Liver (tissue), 9 donors: ENCODE results near the gene TAF9. TPM values are rescaled to one million over a fixed set of nuclear protein-coding genes. Genes with fewer than 3 reads are reported as not detected.
"Not testable (repeated sequence)": the region's sequence is repeated elsewhere in the genome, so short reads cannot be mapped to it uniquely, and the experiment has no call there.

Experiments
- DNase-seq: peaks from one replicate; pipeline ENCODE4 v3.0.0-alpha.2; 2017; ENCODE audit warnings: low spot score
- H3K27ac ChIP-seq, 2 donors: one replicate each; pipeline ENCODE4 v1.7.0; 2013; ENCODE audit warnings: inconsistent platforms in 2 of 2, low read length in 2 of 2, control low read depth in 1 of 2, low read depth in 1 of 2, mild to moderate bottlenecking in 1 of 2
- H3K27me3 ChIP-seq, 4 donors: one replicate each; pipeline versions ENCODE4 v1.6.1 to v1.7.0; 2013; ENCODE audit warnings: low read length in 3 of 4, inconsistent platforms in 1 of 4, mild to moderate bottlenecking in 1 of 4, moderate library complexity in 1 of 4; ENCODE audit not compliant: control insufficient read depth in 4 of 4, insufficient read depth in 4 of 4
- H3K36me3 ChIP-seq, 4 donors: one replicate each; pipeline versions ENCODE4 v1.6.1 to v1.7.0; 2013; ENCODE audit warnings: low read length in 3 of 4, mild to moderate bottlenecking in 3 of 4, low read depth in 1 of 4, moderate library complexity in 1 of 4; ENCODE audit not compliant: control insufficient read depth in 4 of 4, insufficient read depth in 3 of 4
- H3K4me1 ChIP-seq, 4 donors: one replicate each; pipeline versions ENCODE4 v1.6.1 to v1.7.0; 2013; ENCODE audit warnings: low read length in 3 of 4, mild to moderate bottlenecking in 3 of 4, moderate library complexity in 1 of 4; ENCODE audit not compliant: control insufficient read depth in 4 of 4, insufficient read depth in 4 of 4
- H3K4me3 ChIP-seq, 3 donors: one replicate each; pipeline versions ENCODE4 v1.6.1 to v1.7.0; 2013; ENCODE audit warnings: low read length in 3 of 3, control low read depth in 1 of 3, low read depth in 1 of 3, mild to moderate bottlenecking in 1 of 3
- H3K9ac ChIP-seq, 2 donors: one replicate each; pipeline ENCODE4 v1.7.0; 2013; ENCODE audit warnings: low read length in 2 of 2, mild to moderate bottlenecking in 2 of 2, moderate library complexity in 2 of 2, control low read depth in 1 of 2, low read depth in 1 of 2
- H3K9me3 ChIP-seq, 4 donors: one replicate each; pipeline versions ENCODE4 v1.6.1 to v1.7.0; 2013; ENCODE audit warnings: low read length in 3 of 4; ENCODE audit not compliant: control insufficient read depth in 4 of 4
- CTCF ChIP-seq: fragments of 150-350 bp; IDR thresholded peaks from 2 replicates; pipeline ENCODE4 v1.5.1; 2017; ENCODE audit warnings: improper control_type of control experiment, low read depth, low read length; ENCODE audit not compliant: missing input control
- EGR1 ChIP-seq, 2 donors: IDR thresholded peaks; 2 replicates each; pipeline ENCODE4 v1.6.1; 2016 to 2018; ENCODE audit warnings: antibody characterized with exemption in 2 of 2, low read depth in 2 of 2
- FOXA1 ChIP-seq: IDR thresholded peaks from 2 replicates; pipeline ENCODE4 v1.6.1; 2016; ENCODE audit warnings: antibody characterized with exemption
- FOXA2 ChIP-seq: IDR thresholded peaks from 2 replicates; pipeline ENCODE4 v1.6.1; 2016; ENCODE audit warnings: antibody characterized with exemption
- HNF4A ChIP-seq, 2 donors: conservative IDR thresholded peaks; 2 replicates each; pipeline ENCODE4 v1.6.1; 2016; ENCODE audit warnings: antibody characterized with exemption in 2 of 2, mild to moderate bottlenecking in 2 of 2
- RXRA ChIP-seq, 2 donors: IDR thresholded peaks; 2 replicates each; pipeline ENCODE4 v1.6.1; 2017 to 2018; ENCODE audit warnings: antibody characterized with exemption in 2 of 2, mild to moderate bottlenecking in 1 of 2
- SP1 ChIP-seq: IDR thresholded peaks from 2 replicates; pipeline ENCODE4 v1.6.1; 2018; ENCODE audit warnings: antibody characterized with exemption, mild to moderate bottlenecking
- WGBS: extraction: QIAGEN DNeasy Blood & Tissue Kit; methylation state at CpG from one replicate; pipeline ENCODE4 v1.1.7; 2013; 5-methylcytosine and 5-hydroxymethylcytosine counted together
- polyA plus RNA-seq, 2 donors: library from polyadenylated mRNA; stranded (reverse) in 1 of 2; unstranded in 1 of 2; fragments of 200-250 nt in 1 of 2; fragments of >200 nt in 1 of 2; fragmentation: Nextera tagmentation in 1 of 2; extraction: Ambion mirVana in 1 of 2; gene quantifications; one replicate each; pipeline versions ENCODE4 v1.2.1 to v1.2.3, GENCODE V29; 2013 to 2015
- total RNA-seq, 2 donors: library from RNA; depleted of rRNA; stranded (reverse); fragments of >200 nt; gene quantifications; one replicate each; pipeline ENCODE4 v1.2.3, GENCODE V29; 2014
- TF ChIP-seq, protein P1 (sequence below): IDR thresholded peaks from 2 replicates; pipeline ENCODE4 v1.6.1; 2016; ENCODE audit warnings: antibody characterized with exemption, mild to moderate bottlenecking
- TF ChIP-seq, protein P2 (sequence below): IDR thresholded peaks from 2 replicates; pipeline ENCODE4 v1.6.1; 2016; ENCODE audit warnings: antibody characterized with exemption
- donor health status: healthy.
- donor health status: healthy.
- donor health status: healthy.
- donor health status: healthy.
- donor health status: healthy.

Gene TAF9
- total and polyA plus RNA-seq, 4 donors = 27.3 to 51.5 (median 34.7) TPM

- 97% methylated on average over 5 of the region's 5 CpGs for WGBS
- no peak for DNase-seq
- Histone ChIP-seq H3K4me3 (no peak overlapping the region), H3K36me3 (peaks cover 0 to 13% (median 7%) of the 10 kb centered on the region in 4 donors), H3K9me3 (no peaks in the 10 kb centered on the region), H3K27ac (no peak overlapping the region), H3K9ac (no peak overlapping the region), H3K27me3 (no peaks in the 10 kb centered on the region), H3K4me1 (peaks cover 0 to 22% (median 17%) of the 10 kb centered on the region in 4 donors)
- TF ChIP-seq, protein P1, sequence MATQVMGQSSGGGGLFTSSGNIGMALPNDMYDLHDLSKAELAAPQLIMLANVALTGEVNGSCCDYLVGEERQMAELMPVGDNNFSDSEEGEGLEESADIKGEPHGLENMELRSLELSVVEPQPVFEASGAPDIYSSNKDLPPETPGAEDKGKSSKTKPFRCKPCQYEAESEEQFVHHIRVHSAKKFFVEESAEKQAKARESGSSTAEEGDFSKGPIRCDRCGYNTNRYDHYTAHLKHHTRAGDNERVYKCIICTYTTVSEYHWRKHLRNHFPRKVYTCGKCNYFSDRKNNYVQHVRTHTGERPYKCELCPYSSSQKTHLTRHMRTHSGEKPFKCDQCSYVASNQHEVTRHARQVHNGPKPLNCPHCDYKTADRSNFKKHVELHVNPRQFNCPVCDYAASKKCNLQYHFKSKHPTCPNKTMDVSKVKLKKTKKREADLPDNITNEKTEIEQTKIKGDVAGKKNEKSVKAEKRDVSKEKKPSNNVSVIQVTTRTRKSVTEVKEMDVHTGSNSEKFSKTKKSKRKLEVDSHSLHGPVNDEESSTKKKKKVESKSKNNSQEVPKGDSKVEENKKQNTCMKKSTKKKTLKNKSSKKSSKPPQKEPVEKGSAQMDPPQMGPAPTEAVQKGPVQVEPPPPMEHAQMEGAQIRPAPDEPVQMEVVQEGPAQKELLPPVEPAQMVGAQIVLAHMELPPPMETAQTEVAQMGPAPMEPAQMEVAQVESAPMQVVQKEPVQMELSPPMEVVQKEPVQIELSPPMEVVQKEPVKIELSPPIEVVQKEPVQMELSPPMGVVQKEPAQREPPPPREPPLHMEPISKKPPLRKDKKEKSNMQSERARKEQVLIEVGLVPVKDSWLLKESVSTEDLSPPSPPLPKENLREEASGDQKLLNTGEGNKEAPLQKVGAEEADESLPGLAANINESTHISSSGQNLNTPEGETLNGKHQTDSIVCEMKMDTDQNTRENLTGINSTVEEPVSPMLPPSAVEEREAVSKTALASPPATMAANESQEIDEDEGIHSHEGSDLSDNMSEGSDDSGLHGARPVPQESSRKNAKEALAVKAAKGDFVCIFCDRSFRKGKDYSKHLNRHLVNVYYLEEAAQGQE = no peak
- TF ChIP-seq HNF4A (conservative IDR thresholded peaks at IDR 0.05) = no peak
- no peak for TF ChIP-seq SP1
- TF ChIP-seq FOXA2 = no peak
- TF ChIP-seq, protein P2, sequence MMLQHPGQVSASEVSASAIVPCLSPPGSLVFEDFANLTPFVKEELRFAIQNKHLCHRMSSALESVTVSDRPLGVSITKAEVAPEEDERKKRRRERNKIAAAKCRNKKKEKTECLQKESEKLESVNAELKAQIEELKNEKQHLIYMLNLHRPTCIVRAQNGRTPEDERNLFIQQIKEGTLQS = no peak
- no peak for TF ChIP-seq EGR1 (IDR thresholded peaks at IDR 0.05; ENCODE audit: low read depth in 2 of 2)
- no peak for TF ChIP-seq CTCF
- no peak for TF ChIP-seq FOXA1
These were observed 3.1 kb upstream of the TAF9 start for GRCh38 chr5:69372394-69372793.

- Histone ChIP-seq H3K4me3 (peak overlapping the region; percentile 78 to 95 (median 82)), H3K9ac (peak overlapping the region; percentile 34 to 45), H3K36me3 (peaks cover 2 to 22% (median 12%) of the 10 kb centered on the region in 4 donors), H3K4me1 (peaks cover 0 to 22% (median 17%) of the 10 kb centered on the region in 4 donors)
- not testable (repeated sequence) for H3K9me3 ChIP-seq, H3K27me3 ChIP-seq, H3K27ac ChIP-seq, DNase-seq
- peak in 1 of 2 donors; percentile 14 for TF ChIP-seq RXRA (IDR thresholded peaks at IDR 0.05)
- 1% methylated on average over 16 of the region's 16 CpGs for WGBS
These were observed 1.0 kb upstream of the TAF9 start for GRCh38 chr5:69370335-69370734.

- H3K36me3 ChIP-seq = peaks cover 4 to 22% (median 16%) of the 10 kb centered on the region in 4 donors
- peak overlapping the region; percentile 78 to 98 for H3K27ac ChIP-seq
- DNase-seq = no peak
- no peaks in the 10 kb centered on the region for H3K9me3 ChIP-seq
- peaks cover 0 to 22% (median 17%) of the 10 kb centered on the region in 4 donors for H3K4me1 ChIP-seq
- TF ChIP-seq, protein P2 = peak; percentile 19
- TF ChIP-seq EGR1 (IDR thresholded peaks at IDR 0.05; ENCODE audit: low read depth in 2 of 2) = no peak
- peak overlapping the region; percentile 87 to 96 for H3K9ac ChIP-seq
- peak overlapping the region; percentile 78 to 95 (median 82) for H3K4me3 ChIP-seq
- 3% methylated on average over 39 of the region's 39 CpGs for WGBS
- no peaks in the 10 kb centered on the region for H3K27me3 ChIP-seq
These were observed 621 bp downstream of the TAF9 start for GRCh38 chr5:69368458-69369339.
